GM12891 (cell line): ENCODE results near the gene DMXL1.

Source experiments
- DNase-seq: peaks from one replicate; pipeline ENCODE4 v3.0.0; 2011; ENCODE audit warnings: low spot score; ENCODE audit not compliant: insufficient read length
- FAIRE-seq: peaks from 2 replicates; lab custom pipeline; 2011; peaks lifted over from hg19 to GRCh38; lab: Jason Lieb, UNC
- PAX5 ChIP-seq: IDR thresholded peaks from 2 replicates; pipeline ENCODE4 v1.6.1; 2011; ENCODE audit warnings: low read length, moderate library complexity, mild to moderate bottlenecking; ENCODE audit not compliant: insufficient read depth, severe bottlenecking
- POLR2A ChIP-seq: IDR thresholded peaks from 2 replicates; pipeline ENCODE4 v1.6.1; 2011; ENCODE audit warnings: low read depth, low read length, control low read depth
- POLR2AphosphoS5 ChIP-seq: IDR thresholded peaks from 2 replicates; pipeline ENCODE4 v1.6.1; 2011; ENCODE audit warnings: low read depth, low read length, control low read depth
- POU2F2 ChIP-seq: IDR thresholded peaks from 2 replicates; pipeline ENCODE4 v1.6.1; 2011; ENCODE audit warnings: low read depth, mild to moderate bottlenecking, control low read depth, low read length, moderate library complexity
- SPI1 ChIP-seq: IDR thresholded peaks from 2 replicates; pipeline ENCODE4 v1.6.1; 2011; ENCODE audit warnings: low read depth, low read length, control low read depth
- TAF1 ChIP-seq: IDR thresholded peaks from 2 replicates; pipeline ENCODE4 v1.6.1; 2011; ENCODE audit warnings: low read depth, low read length, control low read depth

DMXL1 gene

DNA sequence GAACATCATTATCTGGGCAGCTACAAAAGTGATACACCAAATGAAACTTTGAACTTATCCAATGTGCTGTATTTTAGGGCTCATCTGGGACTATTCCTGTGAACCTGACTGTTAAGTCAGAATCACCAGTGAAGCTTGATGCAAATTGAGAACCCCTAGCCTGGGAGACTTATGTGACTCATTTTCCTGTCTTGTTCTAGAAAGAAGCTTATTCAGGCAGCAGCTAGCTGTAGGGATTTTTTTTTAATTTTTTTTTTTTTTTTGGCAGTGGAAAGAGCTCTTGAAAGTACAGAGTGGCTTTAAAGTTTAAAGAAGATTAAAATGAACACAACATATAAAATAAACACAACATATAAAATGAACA, 203.9 kb downstream of the DMXL1 start:
- TF ChIP-seq PAX5 (no peak), SPI1 (no peak)
- FAIRE-seq, result no peak
- no peak for DNase-seq

DNA sequence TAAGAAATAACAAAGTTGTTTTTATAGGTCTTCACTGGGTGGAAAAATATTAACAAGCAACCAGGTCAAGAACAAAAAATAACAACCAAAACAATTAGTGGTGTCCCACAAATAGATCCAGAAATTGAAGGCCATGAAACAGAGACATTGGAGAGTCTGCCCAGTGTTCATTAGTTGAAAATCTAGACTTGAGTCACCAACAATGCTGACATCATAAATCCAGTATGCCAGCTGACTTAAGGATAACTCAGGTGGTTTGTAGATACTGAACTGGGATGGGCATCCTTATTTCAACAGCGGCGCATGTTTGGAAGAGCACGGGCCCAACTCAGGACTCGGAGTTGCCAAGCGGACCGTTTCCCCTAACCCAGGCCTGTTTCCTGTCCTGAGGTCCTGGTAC, 204.3 kb downstream of the DMXL1 start:
- FAIRE-seq (peak; percentile 89), DNase-seq (no peak)
- no peak for TF ChIP-seq SPI1
- TF ChIP-seq POLR2AphosphoS5, result no peak
- TF ChIP-seq TAF1, result no peak
- no peak for TF ChIP-seq POU2F2
- no peak for TF ChIP-seq POLR2A
- no peak for TF ChIP-seq PAX5

DNA sequence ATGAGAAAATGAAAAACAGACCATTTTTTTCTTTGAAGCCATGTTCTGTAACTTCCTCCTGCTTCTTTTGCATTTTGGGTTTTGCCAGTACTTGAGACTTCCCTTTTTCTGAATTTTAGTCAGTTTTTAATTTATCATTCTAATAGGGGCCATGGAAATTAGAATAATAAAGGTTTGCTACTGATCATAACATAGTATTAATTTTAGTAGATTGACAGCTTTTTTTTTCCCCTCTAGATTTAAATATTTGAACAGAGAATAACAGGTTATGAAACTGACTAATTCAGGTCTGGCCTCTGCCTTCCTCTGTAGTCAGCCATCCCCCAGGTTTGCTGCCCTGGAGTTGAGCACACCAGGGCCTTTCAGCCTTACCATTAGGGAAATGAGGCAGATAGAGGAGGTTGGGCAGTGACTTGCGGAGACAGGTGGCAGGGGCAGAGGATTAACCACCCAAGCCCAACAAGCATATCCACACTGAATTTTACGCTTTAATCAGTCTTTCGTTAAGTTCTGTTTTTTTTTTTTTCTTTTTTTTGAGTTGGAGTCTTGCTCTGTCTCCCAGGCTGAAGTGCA, 204.8 kb downstream of the DMXL1 start:
- DNase-seq (no peak), FAIRE-seq (peak; percentile 83)
- TF ChIP-seq POU2F2 (peak; percentile 79; the same call in 1 of the 2 replicates), SPI1 (peak; percentile 71), PAX5 (no peak)

DNA sequence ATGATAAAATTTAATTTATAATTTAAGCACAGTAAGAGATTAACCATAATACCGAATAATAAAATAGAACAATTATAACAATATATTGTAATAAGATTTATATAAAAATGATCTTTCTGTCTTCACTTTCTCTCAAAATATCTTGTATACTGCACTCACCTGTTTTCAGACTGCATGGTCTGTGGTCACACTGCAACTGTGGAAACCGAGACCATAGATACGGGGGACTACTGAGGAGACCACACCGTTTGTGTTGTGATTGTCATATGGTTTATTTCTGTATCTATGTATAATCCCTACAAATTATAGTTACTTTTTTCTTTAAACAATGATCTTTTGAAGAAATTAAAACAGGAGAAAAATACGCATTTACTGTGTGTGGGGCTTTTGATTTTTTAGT, 206.1 kb downstream of the DMXL1 start:
- TF ChIP-seq POLR2A (no peak), SPI1 (no peak)
- DNase-seq (no peak), FAIRE-seq (no peak)

DNA sequence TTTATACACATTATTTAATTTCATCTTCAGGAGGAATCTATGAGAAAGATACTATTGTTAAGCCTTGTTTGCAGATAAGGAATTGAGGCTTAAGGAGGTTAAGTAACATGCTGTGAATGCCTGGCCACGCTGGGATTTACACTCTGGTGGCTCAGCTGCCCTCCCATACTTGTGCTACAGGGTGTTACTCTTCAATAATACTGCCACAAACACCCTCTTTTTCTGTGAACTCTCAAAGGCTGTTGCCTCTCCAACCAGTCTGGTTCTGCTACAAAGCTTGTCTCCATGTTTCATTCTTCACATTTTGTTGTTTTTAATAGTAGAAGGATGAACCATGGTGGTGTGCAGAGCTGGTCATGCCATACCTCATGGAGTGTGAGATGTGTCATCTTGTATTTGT, 208.2 kb downstream of the DMXL1 start:
- DNase-seq (no peak), FAIRE-seq (no peak)
- no peak for TF ChIP-seq SPI1

DNA sequence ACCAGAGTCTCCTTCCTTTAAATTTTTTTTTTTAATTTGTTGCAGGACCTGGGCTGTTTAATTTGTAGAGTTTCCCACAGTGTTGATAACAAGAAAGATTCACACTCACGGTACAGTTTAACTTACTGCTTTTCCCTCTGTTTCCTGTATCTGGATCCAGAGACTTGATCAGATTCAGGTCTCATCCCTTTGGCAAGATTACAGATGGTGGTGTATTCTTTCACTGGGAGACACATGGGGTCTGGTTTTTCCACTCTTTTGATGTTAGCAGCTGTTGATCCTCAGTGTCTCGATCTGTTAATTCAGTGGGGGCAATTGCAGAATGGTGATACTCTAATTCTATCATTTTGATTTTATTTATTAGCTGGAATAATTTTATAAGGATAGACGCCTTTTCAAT, 209.5 kb downstream of the DMXL1 start:
- FAIRE-seq (no peak), DNase-seq (no peak)
- TF ChIP-seq SPI1, result no peak
- TF ChIP-seq POLR2AphosphoS5, result no peak
- no peak for TF ChIP-seq POLR2A
- TF ChIP-seq PAX5, result no peak

DNA sequence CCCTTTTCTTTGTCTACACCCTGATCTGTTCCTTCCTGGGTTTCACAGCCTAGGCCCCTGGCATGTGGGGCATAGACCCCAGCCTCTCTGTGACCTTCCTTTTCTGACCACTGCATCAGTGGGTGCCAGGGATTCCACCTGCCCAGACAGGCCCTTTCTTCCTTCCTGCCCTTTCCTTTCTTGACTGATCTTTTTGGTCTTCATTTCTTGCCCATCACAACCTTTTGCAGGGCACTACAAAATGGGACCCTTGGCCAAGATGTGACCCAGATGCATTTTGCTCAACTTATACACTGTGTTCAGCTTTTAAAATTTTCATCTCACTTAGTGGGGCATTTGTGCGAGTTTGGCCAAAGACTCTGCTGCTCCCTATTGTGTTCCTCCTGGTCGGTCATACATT, 211.7 kb downstream of the DMXL1 start:
- peak; percentile 28 for FAIRE-seq

DNA sequence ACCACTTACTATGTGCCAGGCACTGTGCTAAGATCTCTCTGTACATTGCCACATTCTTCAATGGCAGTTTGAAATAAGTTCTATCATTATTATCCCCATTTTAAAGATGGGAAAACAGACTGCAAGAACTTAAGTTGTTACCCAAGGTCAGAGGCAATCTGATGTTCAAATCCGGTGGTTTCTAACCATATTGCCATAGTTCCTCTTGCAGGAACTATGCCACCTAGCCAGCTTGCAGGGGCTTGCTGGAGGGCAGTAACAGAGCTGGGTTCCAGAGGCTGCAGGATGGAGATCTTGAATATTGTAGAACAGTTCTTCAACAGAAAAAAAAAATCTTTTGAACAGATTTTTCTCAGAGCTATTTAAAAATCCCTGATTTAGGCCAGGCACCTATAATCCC, 213.1 kb downstream of the DMXL1 start:
- no peak for DNase-seq
- no peak for FAIRE-seq
- TF ChIP-seq SPI1, result no peak
- TF ChIP-seq PAX5, result no peak
- no peak for TF ChIP-seq POLR2AphosphoS5
- TF ChIP-seq POLR2A, result no peak
- TF ChIP-seq POU2F2, result no peak
- TF ChIP-seq TAF1, result no peak

More for the DNA sequence above, 211.7 kb downstream of the DMXL1 start:
- no peak for DNase-seq
- TF ChIP-seq POLR2AphosphoS5, result no peak
- no peak for TF ChIP-seq SPI1
- TF ChIP-seq PAX5, result no peak
- TF ChIP-seq POLR2A, result no peak
- no peak for TF ChIP-seq TAF1
- no peak for TF ChIP-seq POU2F2

DNA sequence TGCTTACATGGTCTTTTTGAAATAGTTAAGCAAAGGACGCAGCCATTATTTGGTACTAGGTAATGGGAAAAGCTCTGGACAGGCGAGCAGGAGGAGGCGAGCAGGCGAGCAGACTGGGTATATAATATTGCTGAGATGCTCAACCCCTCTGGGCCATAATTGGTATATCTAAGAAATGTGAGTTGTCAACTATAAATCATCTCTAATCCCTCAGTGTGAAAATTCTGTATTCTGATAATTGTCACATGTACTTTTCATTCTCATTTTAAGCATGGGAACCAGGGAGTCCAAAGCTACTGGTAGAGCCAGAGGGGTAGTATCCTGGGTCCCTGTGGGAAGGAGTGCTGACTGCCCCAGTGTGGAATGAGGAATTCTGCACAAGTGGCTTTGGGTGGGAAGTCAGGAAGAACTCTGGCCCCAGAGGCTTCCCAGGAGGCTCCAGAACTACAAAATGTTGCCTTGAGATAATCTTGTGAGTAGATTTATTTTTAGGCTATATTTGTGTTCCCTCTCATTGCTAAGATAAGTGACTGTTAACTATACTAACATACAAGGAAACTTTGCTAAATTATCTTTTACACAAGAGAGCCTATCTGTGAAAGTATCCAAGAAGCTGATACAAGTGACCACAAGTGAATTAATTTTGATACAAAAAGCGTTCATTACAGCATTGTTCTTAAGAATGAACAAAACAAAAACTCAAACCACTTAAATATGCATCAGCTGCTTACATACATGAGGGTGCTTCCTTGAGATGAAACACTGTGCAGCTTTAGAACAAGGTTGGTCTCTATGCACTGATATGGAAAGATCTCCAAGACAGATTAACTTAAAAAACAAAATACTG, 214.4 kb downstream of the DMXL1 start:
- FAIRE-seq, result no peak
- no peak for DNase-seq
- TF ChIP-seq PAX5 (no peak), SPI1 (no peak), POLR2A (no peak), POLR2AphosphoS5 (no peak), POU2F2 (no peak), TAF1 (no peak)

DNA sequence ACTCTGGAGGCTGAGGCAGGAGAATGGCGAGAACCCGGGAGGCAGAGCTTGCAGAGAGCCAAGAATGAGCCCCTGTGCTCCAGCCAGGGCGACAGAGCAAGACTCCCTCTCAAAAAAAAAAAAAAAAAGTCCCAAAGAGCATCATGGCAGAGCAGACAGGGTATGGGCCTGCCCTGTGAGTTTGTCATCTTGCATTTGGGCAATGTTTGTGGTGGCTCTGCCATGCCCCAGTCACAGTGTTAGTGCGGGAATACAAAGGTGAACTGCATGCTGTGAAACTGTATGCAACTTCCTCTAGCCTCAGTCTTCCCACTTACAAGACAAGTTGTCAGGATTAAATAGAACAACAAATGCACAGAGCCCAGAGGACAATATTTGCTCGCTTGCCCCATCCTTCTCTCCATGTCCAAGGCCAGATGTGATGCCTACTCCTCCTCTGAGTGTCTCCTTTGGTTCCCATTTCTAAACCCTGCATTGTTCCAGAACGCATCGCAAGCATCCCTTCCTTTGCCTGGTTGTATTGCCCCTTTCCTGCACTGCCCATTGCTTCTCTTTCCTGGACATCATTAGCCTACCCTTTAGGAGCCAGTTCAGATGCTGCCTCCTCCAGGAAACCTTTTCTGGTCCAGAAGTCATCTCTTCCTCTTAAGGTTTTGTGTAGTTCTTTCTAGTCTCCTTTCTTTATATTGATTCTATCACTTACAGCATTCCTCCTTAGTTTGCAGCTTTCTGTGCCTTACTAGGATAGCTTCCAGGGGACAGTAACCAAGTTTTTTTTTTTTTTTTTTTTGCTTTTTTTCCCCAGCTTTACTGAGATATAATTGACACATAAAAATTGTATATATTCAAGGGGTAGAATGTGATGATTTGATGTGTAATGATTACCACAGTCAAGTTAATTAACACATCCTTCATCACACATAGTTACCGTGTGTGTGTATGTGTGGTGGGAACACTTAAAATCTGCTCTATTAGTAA, 215.9 kb downstream of the DMXL1 start:
- FAIRE-seq (no peak), DNase-seq (no peak)
- TF ChIP-seq TAF1 (no peak), POU2F2 (no peak), POLR2A (no peak), POLR2AphosphoS5 (no peak)

DNA sequence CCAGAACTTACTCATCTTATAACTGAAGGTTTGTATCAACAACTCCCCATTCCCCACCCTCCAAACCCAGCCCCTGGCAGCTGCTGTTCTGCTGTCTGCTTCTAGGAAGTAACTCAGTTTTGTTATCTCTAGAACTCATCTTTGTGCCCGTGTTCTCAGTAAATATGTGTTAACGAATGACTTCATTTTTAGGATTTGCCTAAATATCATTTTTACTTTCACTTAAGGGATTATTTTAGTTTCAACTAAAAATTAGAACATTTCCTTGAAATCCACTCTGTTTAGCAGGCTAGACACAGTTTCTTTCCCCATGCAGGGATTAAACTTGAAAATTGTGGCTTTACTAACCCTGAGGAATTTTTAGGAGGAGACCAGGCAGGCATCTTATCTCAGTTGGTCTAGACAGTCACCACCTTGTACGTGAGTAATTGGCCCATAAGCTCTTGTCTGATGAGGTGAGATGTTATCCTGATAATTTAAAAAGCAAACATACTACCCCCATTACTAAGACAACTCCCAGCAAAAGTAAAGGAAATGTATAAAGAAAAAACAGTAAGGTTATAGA, 216.7 kb downstream of the DMXL1 start:
- TF ChIP-seq PAX5 (no peak), POU2F2 (no peak), TAF1 (no peak), POLR2A (no peak), POLR2AphosphoS5 (no peak)
- no peak for DNase-seq
- FAIRE-seq, result peak; percentile 74
